Lower lobe of right lung (tissue), 2 donors: ENCODE data around the gene MPRIP. TPM values are rescaled to one million over a fixed set of nuclear protein-coding genes. Genes with fewer than 3 reads are reported as not detected.
A peak's percentile ranks its signal among the peaks of the same experiment; 100 is the strongest.

Experiments
- ATAC-seq, 2 donors: fragments of 200-7000 bp; cut with Tn5 transposase; one replicate each; pipeline ENCODE4 v1.9.1; 2020 to 2022; ENCODE audit warnings: mild to moderate bottlenecking in 2 of 2, moderate library complexity in 2 of 2
- DNase-seq: peaks from one replicate; pipeline ENCODE4 v3.0.0-alpha.2; 2020
- H3K27ac ChIP-seq: fragments of 200-600 bp; one replicate; pipeline ENCODE4 v1.8.0; 2022
- H3K27me3 ChIP-seq: fragments of 200-600 bp; one replicate; pipeline ENCODE4 v1.8.0; 2022; ENCODE audit warnings: low read depth
- H3K36me3 ChIP-seq: fragments of 200-600 bp; one replicate; pipeline ENCODE4 v1.8.0; 2022; ENCODE audit warnings: mild to moderate bottlenecking
- H3K4me1 ChIP-seq: fragments of 200-600 bp; one replicate; pipeline ENCODE4 v1.8.0; 2022
- H3K4me3 ChIP-seq: fragments of 200-600 bp; one replicate; pipeline ENCODE4 v1.8.0; 2022; ENCODE audit warnings: mild to moderate bottlenecking
- H3K9me3 ChIP-seq: fragments of 200-600 bp; one replicate; pipeline ENCODE4 v1.8.0; 2022
- CTCF ChIP-seq: fragments of 200-600 bp; IDR thresholded peaks from one replicate; pipeline ENCODE4 v1.8.0; 2022; ENCODE audit warnings: antibody characterized with exemption, mild to moderate bottlenecking
- intact Hi-C: fragments of 100-400 bp; cut with DNase I; formaldehyde crosslinking; loops from one replicate; pipeline ENCODE4 v1.11.0; 2022
- total RNA-seq: library from RNA; stranded (reverse); fragmentation: NEBNext Ultra II Directional; extraction: Animal tissue kit (Norgen Biotek cat#: 25700); gene quantifications from one replicate; pipeline ENCODE4 v1.2.1, GENCODE V29; 2021
- donor health status: DM: no; HTN: yes; CAD: no; lungs with severe emphysema.

MPRIP gene
- total RNA-seq, 1 donor from 2014 or later: 232 TPM

DNA sequence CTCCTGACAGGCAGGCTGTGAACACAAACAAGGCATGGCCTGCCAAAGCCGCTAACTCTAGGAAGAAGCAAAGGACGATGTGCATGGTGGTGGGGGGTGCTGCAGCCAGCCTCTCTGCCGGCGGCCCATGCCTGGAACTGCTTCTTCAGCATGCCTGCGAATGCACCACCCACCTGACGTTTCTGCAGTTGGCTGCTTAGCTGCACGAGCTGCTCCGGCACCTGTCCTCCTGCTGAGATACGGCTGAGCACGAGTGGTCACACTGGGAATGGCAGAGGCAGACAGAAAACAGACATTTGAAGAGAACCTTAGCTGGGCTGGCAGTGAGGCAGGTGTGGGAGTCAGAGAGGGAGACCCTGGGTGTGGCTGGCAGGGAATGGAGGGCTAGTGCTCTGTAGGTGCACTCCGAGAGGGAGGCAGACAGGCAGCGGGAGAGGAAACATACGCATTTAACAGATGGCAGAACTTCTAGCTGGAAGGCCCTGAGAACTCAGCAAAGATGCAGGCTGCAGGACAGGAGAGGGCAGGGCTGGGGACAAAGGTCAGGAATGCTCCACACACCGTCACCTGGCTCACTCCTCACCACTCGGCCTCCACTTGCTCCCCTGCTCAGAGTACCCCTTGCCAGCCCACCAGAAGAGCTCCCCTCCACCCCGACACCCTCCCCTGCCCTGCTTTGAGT, 189.5 kb downstream of the MPRIP start:
- Histone ChIP-seq H3K9me3 (no peaks in the 10 kb centered on the region), H3K27me3 (no peaks in the 10 kb centered on the region), H3K4me3 (no peak overlapping the region), H3K27ac (no peak overlapping the region), H3K4me1 (peaks cover 24% of the 10 kb centered on the region), H3K36me3 (peaks cover 64% of the 10 kb centered on the region)
- no peak for TF ChIP-seq CTCF
- ATAC-seq: no peak
- DNase-seq: no peak
- intact Hi-C loops: no loop called here

GRCh38 chr17:17232303-17232621, 190.0 kb downstream of the MPRIP start:
- intact Hi-C loops: no loop called here
- Histone ChIP-seq H3K36me3 (peaks cover 59% of the 10 kb centered on the region), H3K27ac (no peak overlapping the region), H3K4me1 (peaks cover 24% of the 10 kb centered on the region), H3K4me3 (no peak overlapping the region), H3K9me3 (no peaks in the 10 kb centered on the region), H3K27me3 (no peaks in the 10 kb centered on the region)
- DNase-seq (no peak), ATAC-seq (no peak)
- TF ChIP-seq CTCF: no peak

DNA sequence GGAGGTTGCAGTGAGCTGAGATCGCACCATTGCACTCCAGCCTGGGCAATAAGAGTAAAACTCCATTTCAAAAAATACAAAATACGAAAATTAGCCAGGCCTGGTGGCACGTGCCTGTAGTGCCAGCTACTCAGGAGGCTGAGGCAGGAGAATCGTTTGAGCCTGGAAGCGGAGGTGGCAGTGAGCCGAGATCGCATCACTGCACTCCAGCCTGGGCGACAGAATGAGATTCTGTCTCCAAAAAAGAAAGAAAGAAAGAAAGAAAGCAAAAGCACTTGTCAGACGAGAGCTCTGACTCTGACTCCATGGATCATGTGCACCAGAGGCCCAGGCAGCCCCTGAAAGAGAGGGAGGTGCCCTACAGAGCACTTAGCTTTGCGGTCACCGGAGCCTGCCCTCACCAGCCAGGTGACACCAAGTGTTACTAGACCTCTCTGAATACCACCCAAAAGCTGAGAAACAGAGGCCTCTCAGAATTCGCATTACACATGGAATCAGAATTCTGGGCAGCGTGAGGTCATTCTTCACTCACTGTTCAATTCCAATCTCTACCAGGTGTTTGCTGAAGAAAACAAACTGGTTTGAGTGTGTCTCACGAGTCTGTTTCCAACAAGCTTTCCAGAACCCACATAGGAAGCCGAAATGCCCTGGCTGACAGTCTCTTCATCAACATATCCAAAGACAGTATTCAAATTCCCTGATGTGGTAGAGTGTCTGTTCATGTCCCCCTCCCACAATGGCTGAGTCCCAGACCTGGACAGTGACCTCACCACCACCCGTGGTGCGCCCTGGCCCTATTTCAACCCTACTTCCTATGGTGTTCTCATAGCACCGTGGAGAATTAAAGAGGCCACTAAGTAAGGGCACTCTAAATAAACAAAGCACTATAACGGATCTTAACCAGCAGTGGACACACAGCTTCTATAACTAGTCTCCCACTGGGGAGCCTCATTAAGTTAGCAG, 193.2 kb downstream of the MPRIP start:
- ATAC-seq (peak; percentile 50 to 66), DNase-seq (no peak)
- peak overlapping the region; percentile 100 for H3K4me3 ChIP-seq
- no peaks in the 10 kb centered on the region for H3K27me3 ChIP-seq
- peaks cover 27% of the 10 kb centered on the region for H3K36me3 ChIP-seq
- no peak for TF ChIP-seq CTCF
- intact Hi-C loops: no loop called here
- peaks cover 29% of the 10 kb centered on the region for H3K4me1 ChIP-seq
- peak overlapping the region; percentile 100 for H3K27ac ChIP-seq
- H3K9me3 ChIP-seq: no peaks in the 10 kb centered on the region

DNA sequence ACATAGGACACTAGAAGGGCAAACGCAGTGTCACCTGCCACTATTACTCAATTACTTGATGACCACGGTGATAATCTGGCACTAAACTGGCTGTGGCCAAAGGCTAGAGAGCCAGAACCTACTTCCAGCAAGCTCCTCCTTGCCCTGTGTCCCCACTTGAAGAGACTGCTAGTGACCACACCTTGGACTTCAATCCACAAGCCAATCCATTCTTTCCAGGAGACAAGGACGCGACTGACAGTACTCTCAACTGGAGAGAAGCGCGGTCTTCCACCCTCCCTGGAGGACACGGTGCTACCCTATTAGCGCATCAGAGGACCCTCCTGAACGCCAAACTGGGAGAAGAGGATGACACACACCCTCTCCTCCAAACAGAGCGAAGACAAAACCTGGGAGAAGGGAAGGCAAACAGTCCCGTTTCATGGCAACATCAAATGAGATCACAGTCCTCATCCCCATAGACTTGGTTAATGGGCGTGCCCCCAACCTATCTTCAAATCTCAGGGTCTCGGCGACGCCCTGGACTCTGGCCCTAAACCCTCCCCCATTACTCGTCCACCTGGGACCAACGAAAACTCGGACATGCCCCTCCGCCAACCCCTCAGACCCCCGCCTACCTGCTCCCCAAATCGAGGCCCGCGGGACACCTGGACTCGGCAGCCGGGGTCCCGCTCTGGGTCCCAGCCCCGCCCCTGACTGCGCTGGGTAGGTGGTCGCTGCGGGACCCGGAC, 194.2 kb downstream of the MPRIP start:
- DNase-seq (no peak), ATAC-seq (peak; percentile 51 to 65)
- H3K4me3 ChIP-seq: peak overlapping the region; percentile 100
- H3K27ac ChIP-seq: peak overlapping the region; percentile 100
- intact Hi-C loops: no loop called here
- H3K36me3 ChIP-seq: peaks cover 17% of the 10 kb centered on the region
- H3K9me3 ChIP-seq: no peaks in the 10 kb centered on the region
- no peak for TF ChIP-seq CTCF
- H3K27me3 ChIP-seq: no peaks in the 10 kb centered on the region
- peaks cover 29% of the 10 kb centered on the region for H3K4me1 ChIP-seq

- Histone ChIP-seq H3K36me3 (peaks cover 9% of the 10 kb centered on the region), H3K27ac (peak within 1 kb of the TSS; percentile 100), H3K9me3 (no peaks in the 10 kb centered on the region), H3K4me1 (peaks cover 29% of the 10 kb centered on the region), H3K4me3 (peak within 1 kb of the TSS; percentile 100), H3K27me3 (no peaks in the 10 kb centered on the region)
- ATAC-seq (peak; percentile 95 to 96), DNase-seq (peak; percentile 96)
- intact Hi-C loops: no loop called here
- no peak for TF ChIP-seq CTCF
Measured at GRCh38 chr17:17237026-17237799, 195.0 kb downstream of the MPRIP start, which contains the start of gene FLCN. FLCN (minus strand) TSS chr17:17237168; CDS start chr17:17228137, 9,031 bp downstream.
